GM12878 (cell line): ENCODE data around the gene S100A12. TPM values are rescaled to one million over a fixed set of nuclear protein-coding genes. Genes with fewer than 3 reads are reported as not detected.

Source experiments
- ATAC-seq: fragments of 200-7000 bp; cut with Tn5 transposase; 3 replicates; pipeline ENCODE4 v1.9.1; 2020; ENCODE audit warnings: mild to moderate bottlenecking, moderate library complexity
- BruUV-seq: library from RNA; stranded (reverse); fragments of 400-500 nt; replicated peaks from 2 replicates; lab custom pipeline; 2021; lab: Mats Ljungman, UMichigan
- CTCF ChIA-PET: fragments of 300-600 bp; sonication (Branson Sonifier 250); formaldehyde crosslinking; extraction: SDS; loops from one replicate; lab custom pipeline; 2021; ENCODE audit warnings: inconsistent platforms; lab: Yijun Ruan, JAX
- POLR2A ChIA-PET: fragments of 350-600 bp; formaldehyde crosslinking; extraction: SDS; loops from one replicate; lab custom pipeline; 2021; ENCODE audit warnings: inconsistent platforms; lab: Charles Lee
- RAD21 ChIA-PET: fragments of 300-600 bp; sonication (Branson Sonifier 250); formaldehyde crosslinking; loops from one replicate; lab custom pipeline; 2023; ENCODE audit warnings: antibody characterized with exemption; ENCODE audit not compliant: unreplicated experiment; lab: Charles Lee
- SMC1A ChIA-PET: fragments of 300-600 bp; sonication (Branson Sonifier 250); formaldehyde crosslinking; loops from one replicate; lab custom pipeline; 2023; ENCODE audit not compliant: unreplicated experiment, uncharacterized antibody; lab: Charles Lee
- DNase-seq: peaks from one replicate; pipeline ENCODE4 v3.0.0-alpha.2; 2011; ENCODE audit warnings: low read depth, low spot score
- FAIRE-seq: peaks from 3 replicates; lab custom pipeline; 2011; peaks lifted over from hg19 to GRCh38; lab: Jason Lieb, UNC
- H2AFZ ChIP-seq: 2 replicates; pipeline ENCODE4 v1.6.0; 2011; ENCODE audit warnings: low read depth, low read length, control low read depth; ENCODE audit not compliant: control insufficient read depth
- H3K27ac ChIP-seq: 2 replicates; pipeline ENCODE4 v1.5.1; 2011; ENCODE audit warnings: control low read depth; ENCODE audit not compliant: control insufficient read depth, insufficient read depth
- H3K27me3 ChIP-seq, 2 experiments: replicated peaks in 1 of 2; 2 replicates each; pipeline versions ENCODE4 v1.6.0 to v1.6.1; 2011; ENCODE audit warnings: low read length in 1 of 2; ENCODE audit not compliant: control insufficient read depth in 2 of 2, insufficient read depth in 2 of 2
- H3K36me3 ChIP-seq, 2 experiments: 2 replicates each; pipeline ENCODE4 v1.5.1; 2011; ENCODE audit warnings: low read length in 1 of 2; ENCODE audit not compliant: control insufficient read depth in 2 of 2, insufficient read depth in 2 of 2
- H3K4me1 ChIP-seq: 2 replicates; pipeline ENCODE4 v1.6.1; 2011; ENCODE audit warnings: mild to moderate bottlenecking, low read length, moderate library complexity, mixed read lengths; ENCODE audit not compliant: control insufficient read depth, insufficient read depth
- H3K4me2 ChIP-seq: 2 replicates; pipeline ENCODE4 v1.6.0; 2011; ENCODE audit warnings: control low read depth; ENCODE audit not compliant: control insufficient read depth, insufficient read depth
- H3K4me3 ChIP-seq: fragments of 200-600 bp; sonication (generic); 2 replicates; pipeline ENCODE4 v1.5.1; 2016
- H3K79me2 ChIP-seq: 2 replicates; pipeline ENCODE4 v1.6.0; 2011; ENCODE audit warnings: low read length; ENCODE audit not compliant: control insufficient read depth, insufficient read depth
- H3K9ac ChIP-seq: 2 replicates; pipeline ENCODE4 v1.8.0; 2011; ENCODE audit warnings: low read length, control low read depth, mixed read lengths; ENCODE audit not compliant: control insufficient read depth, insufficient read depth
- H3K9me3 ChIP-seq: replicated peaks from 3 replicates; pipeline ENCODE4 v1.5.1; 2011; ENCODE audit warnings: mild to moderate bottlenecking, low read length; ENCODE audit not compliant: control insufficient read depth, insufficient read depth
- H4K20me1 ChIP-seq: 2 replicates; pipeline ENCODE4 v1.6.0; 2011; ENCODE audit not compliant: control insufficient read depth, insufficient read depth
- ASH2L ChIP-seq: fragments of 300-600, 200-600 bp; sonication (generic); IDR thresholded peaks from 2 replicates; pipeline ENCODE4 v1.6.1; 2017; ENCODE audit warnings: low read depth, mild to moderate bottlenecking, borderline replicate concordance
- CHD1 ChIP-seq: IDR thresholded peaks from 2 replicates; pipeline ENCODE4 v1.6.1; 2012; ENCODE audit warnings: low read depth, low read length, improper control_type of control experiment
- ELK1 ChIP-seq: IDR thresholded peaks from 2 replicates; pipeline ENCODE4 v1.6.1; 2012; ENCODE audit warnings: low read depth, low read length, improper control_type of control experiment
- ESRRA ChIP-seq: IDR thresholded peaks from 2 replicates; pipeline ENCODE4 v1.6.1; 2012; ENCODE audit warnings: mild to moderate bottlenecking, low read length, improper control_type of control experiment
- IKZF1 ChIP-seq: fragments of 450-650 bp; conservative IDR thresholded peaks from 2 replicates; pipeline ENCODE4 v1.6.1; 2017; ENCODE audit warnings: antibody characterized with exemption, mild to moderate bottlenecking
- PML ChIP-seq: IDR thresholded peaks from 2 replicates; pipeline ENCODE4 v1.6.1; 2012; ENCODE audit warnings: low read length, inconsistent platforms
- RAD51 ChIP-seq: fragments of 450-650 bp; IDR thresholded peaks from 2 replicates; pipeline ENCODE4 v1.6.1; 2016; ENCODE audit warnings: moderate library complexity, mild to moderate bottlenecking, inconsistent platforms
- SIX5 ChIP-seq: IDR thresholded peaks from 2 replicates; pipeline ENCODE4 v1.6.1; 2011; ENCODE audit warnings: mild to moderate bottlenecking, low read depth, low read length, moderate library complexity; ENCODE audit not compliant: severe bottlenecking
- TCF3 ChIP-seq: IDR thresholded peaks from 2 replicates; pipeline ENCODE4 v1.6.1; 2012; ENCODE audit warnings: low read depth, mild to moderate bottlenecking, low read length, borderline replicate concordance; ENCODE audit not compliant: insufficient read depth
- ZBTB4 ChIP-seq: fragments of 450-650 bp; formaldehyde crosslinking; IDR thresholded peaks from 2 replicates; pipeline ENCODE4 v1.4.0; 2022; ENCODE audit warnings: mild to moderate bottlenecking, moderate library complexity
- ZNF217 ChIP-seq: fragments of 450-650 bp; IDR thresholded peaks from 2 replicates; pipeline ENCODE4 v1.6.1; 2017; ENCODE audit warnings: antibody characterized with exemption, mild to moderate bottlenecking
- ZNF274 ChIP-seq: IDR thresholded peaks from one replicate; pipeline ENCODE4 v1.8.0; 2011; ENCODE audit not compliant: insufficient read length, insufficient read depth
- WGBS: methylation state at CpG from one replicate; pipeline ENCODE4 v1.1.6; 2016; ENCODE audit warnings: low lambda C conversion rate; ENCODE audit not compliant: insufficient replicate concordance, insufficient coverage; ENCODE audit errors: missing lambda C conversion rate; 5-methylcytosine and 5-hydroxymethylcytosine counted together
- in situ Hi-C: fragments of 300-500 bp; cut with MboI; formaldehyde crosslinking; loops from 9 replicates; pipeline ENCODE4 v1.14.3; 2018; ENCODE audit warnings: mixed read lengths
- intact Hi-C: fragments of 100-400 bp; cut with micrococcal nuclease; formaldehyde crosslinking; loops from one replicate; pipeline ENCODE4 v1.14.2; 2022; ENCODE audit not compliant: unreplicated experiment
- polyA plus RNA-seq, 11 experiments: library from polyadenylated mRNA; depleted of rRNA in 4 of 11; unstranded in 6 of 11; stranded (reverse) in 5 of 11; fragments of >200 nt; fragmentation: Nextera tagmentation in 4 of 11; fragmentation: Illumina TruSeq in 1 of 11; extraction: Ambion mirVana in 4 of 11; extraction: Trizol in 1 of 11; gene quantifications; 1 replicate in 1 of 11; 2 replicates in 10 of 11; pipeline versions ENCODE4 v1.2.1 to v1.2.3, GENCODE V29; 2011 to 2016; ENCODE audit warnings: inconsistent platforms in 2 of 11, missing spikeins in 2 of 11, low read depth in 1 of 11
- total RNA-seq, 4 experiments: library from RNA; depleted of rRNA in 3 of 4; stranded (reverse); fragments of >200 nt in 3 of 4; fragmentation: Illumina TruSeq in 1 of 4; extraction: Trizol in 1 of 4; gene quantifications; 2 replicates each; pipeline versions ENCODE4 v1.2.1 to v1.2.3, GENCODE V29; 2013 to 2021
- TF ChIP-seq, protein P1 (sequence below): IDR thresholded peaks from 2 replicates; pipeline ENCODE4 v1.6.1; 2011; ENCODE audit warnings: borderline replicate concordance, low read depth, mild to moderate bottlenecking, moderate library complexity, mixed read lengths, low read length; ENCODE audit not compliant: insufficient read depth; ENCODE audit errors: extremely low read length
- TF ChIP-seq, protein P2 (sequence below): IDR thresholded peaks from 2 replicates; pipeline ENCODE4 v1.6.1; 2012; ENCODE audit warnings: low read depth, low read length, improper control_type of control experiment
- TF ChIP-seq, protein P3 (sequence below): fragments of 450-650 bp; IDR thresholded peaks from 2 replicates; pipeline ENCODE4 v1.6.1; 2017; ENCODE audit warnings: borderline replicate concordance

Gene S100A12
- total and polyA plus RNA-seq, 10 of the 15 experiments (the other 5 are each of a cell fraction or from before 2014, with no cell fraction given), result not detected

DNA sequence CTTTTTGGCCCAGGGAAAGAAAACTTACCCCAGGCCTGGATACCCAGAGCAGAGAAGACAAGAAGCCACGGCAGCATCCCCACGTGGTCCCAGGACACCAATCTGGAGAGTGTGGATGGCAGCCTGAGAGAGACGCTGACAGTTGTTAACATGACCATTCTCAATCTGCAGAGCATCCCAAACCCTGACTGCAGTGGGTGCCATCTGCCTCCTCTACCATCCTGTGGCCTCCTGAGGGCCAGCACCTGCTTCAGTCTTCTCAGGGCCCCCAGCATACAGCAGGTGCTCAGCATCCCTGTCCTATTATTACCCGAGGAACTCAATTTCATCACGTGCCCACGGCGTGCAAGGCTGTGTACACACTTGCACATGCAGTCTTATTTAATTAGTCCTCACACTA is 27.6 kb downstream of the S100A12 start:
- no TSS peak for BruUV-seq
- in situ Hi-C loops, result no loop called here
- DNase-seq, result no peak

More for the DNA sequence above, 27.6 kb downstream of the S100A12 start:
- no peak overlapping the region for H3K9ac ChIP-seq
- SMC1A ChIA-PET, result interaction anchor here (1.2 kb wide), 1 partner anchor 147 kb away, joined by 4 read pairs; no protein-coding TSS in a partner anchor
- FAIRE-seq, result no peak
- H3K27me3 ChIP-seq, result no peaks in the 10 kb centered on the region
- ATAC-seq, result no peak
- peaks cover 28% of the 10 kb centered on the region for H3K4me1 ChIP-seq
- TF ChIP-seq TCF3, result no peak
- no peak for TF ChIP-seq IKZF1
- TF ChIP-seq SIX5, result no peak
- no peak for TF ChIP-seq PML
- no peak for TF ChIP-seq ZBTB4 (CRISPR knock-in tag)
- no peak for TF ChIP-seq CHD1
- no peak for TF ChIP-seq ZNF217
- TF ChIP-seq, protein P1, sequence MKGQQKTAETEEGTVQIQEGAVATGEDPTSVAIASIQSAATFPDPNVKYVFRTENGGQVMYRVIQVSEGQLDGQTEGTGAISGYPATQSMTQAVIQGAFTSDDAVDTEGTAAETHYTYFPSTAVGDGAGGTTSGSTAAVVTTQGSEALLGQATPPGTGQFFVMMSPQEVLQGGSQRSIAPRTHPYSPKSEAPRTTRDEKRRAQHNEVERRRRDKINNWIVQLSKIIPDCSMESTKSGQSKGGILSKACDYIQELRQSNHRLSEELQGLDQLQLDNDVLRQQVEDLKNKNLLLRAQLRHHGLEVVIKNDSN, result no peak
- no peak for TF ChIP-seq ASH2L
- no peak for TF ChIP-seq ESRRA
- TF ChIP-seq ELK1, result no peak
- TF ChIP-seq, protein P2, sequence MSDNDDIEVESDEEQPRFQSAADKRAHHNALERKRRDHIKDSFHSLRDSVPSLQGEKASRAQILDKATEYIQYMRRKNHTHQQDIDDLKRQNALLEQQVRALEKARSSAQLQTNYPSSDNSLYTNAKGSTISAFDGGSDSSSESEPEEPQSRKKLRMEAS, result no peak
- TF ChIP-seq RAD51, result no peak
- TF ChIP-seq ZNF274, result no peak
- TF ChIP-seq, protein P3, sequence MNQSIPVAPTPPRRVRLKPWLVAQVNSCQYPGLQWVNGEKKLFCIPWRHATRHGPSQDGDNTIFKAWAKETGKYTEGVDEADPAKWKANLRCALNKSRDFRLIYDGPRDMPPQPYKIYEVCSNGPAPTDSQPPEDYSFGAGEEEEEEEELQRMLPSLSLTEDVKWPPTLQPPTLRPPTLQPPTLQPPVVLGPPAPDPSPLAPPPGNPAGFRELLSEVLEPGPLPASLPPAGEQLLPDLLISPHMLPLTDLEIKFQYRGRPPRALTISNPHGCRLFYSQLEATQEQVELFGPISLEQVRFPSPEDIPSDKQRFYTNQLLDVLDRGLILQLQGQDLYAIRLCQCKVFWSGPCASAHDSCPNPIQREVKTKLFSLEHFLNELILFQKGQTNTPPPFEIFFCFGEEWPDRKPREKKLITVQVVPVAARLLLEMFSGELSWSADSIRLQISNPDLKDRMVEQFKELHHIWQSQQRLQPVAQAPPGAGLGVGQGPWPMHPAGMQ, result no peak
- H3K36me3 ChIP-seq, result no peaks in the 10 kb centered on the region
- RAD21 ChIA-PET, result interaction anchor here (1.2 to 8.4 kb wide), 2 partner anchors 56 to 147 kb away, joined by 7 to 94 read pairs; no protein-coding TSS in a partner anchor
- H4K20me1 ChIP-seq, result no peaks in the 10 kb centered on the region
- H3K79me2 ChIP-seq, result peaks cover 6% of the 10 kb centered on the region
- H3K27ac ChIP-seq, result no peak overlapping the region
- intact Hi-C loops, result no loop called here
- H3K4me3 ChIP-seq, result no peak overlapping the region
- H2AFZ ChIP-seq, result no peak overlapping the region
- no peak overlapping the region for H3K4me2 ChIP-seq
- no peaks in the 10 kb centered on the region for H3K9me3 ChIP-seq
- POLR2A ChIA-PET, result no interaction called here
- 54% methylated on average over 7 of the region's 7 CpGs for WGBS
- CTCF ChIA-PET, result interaction anchor here (0.7 to 8.6 kb wide), 4 partner anchors 114 to 279 kb away, joined by 3 to 326 read pairs (median 4); partner anchors contain the start of gene S100A13
